NOMO-1 (cell line): ENCODE results near the gene COX18.

Experiments used
- DNase-seq, 2 experiments: peaks; one replicate each; lab custom pipeline; 2025; ENCODE audit not compliant: unreplicated experiment in 2 of 2; lab: John Stamatoyannopoulos, UW

COX18 gene

GRCh38 chr4:73069338-73070073 lies at the start of gene COX18:
TSS of gene COX18 (minus strand) at chr4:73069716. CDS start at chr4:73069649, 67 bp downstream.
- peak; percentile 93 to 95 for DNase-seq

GRCh38 chr4:73109493-73109892 lies 40.0 kb upstream of the COX18 start:
- no peak for DNase-seq

- no peak for DNase-seq
These were observed 35.2 kb upstream of the COX18 start for GRCh38 chr4:73104695-73105094.

DNA sequence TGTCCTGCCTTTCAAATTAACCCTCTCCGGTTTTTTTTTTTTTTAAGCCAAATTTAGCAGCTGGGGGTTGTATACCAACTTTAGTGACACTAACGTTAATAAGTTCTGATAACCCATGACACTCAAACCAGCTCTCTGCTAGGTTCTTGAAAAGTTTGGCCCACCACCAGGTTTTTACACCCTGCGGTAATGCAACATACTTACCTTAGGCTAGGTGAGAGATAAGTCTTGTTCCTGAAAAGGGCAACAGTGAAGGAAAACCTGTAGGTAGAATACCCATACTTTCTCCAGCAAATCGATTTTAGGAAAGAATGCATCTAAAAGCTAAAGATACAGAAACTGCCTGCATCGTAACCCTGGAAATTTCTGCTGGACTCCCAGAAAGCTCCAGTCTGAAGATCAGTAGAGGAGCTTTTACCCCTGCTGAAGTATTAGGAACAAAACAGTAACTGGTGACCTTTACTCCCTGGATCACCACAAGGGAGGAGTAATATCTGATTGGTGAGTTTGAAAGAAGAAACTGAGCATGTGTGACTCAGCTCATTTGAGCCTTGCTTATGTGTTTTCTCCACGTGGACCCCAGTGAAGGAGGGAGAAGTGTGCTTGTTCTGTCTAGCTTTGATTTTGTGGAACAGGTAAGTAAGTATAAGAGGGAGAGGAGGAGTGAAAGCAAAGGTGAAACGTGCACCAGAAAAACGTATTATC lies 34.4 kb upstream of the COX18 start:
- no peak for DNase-seq

- no peak for DNase-seq
These were observed 29.6 kb upstream of the COX18 start for GRCh38 chr4:73099143-73099542.

- no peak for DNase-seq
These were observed 29.2 kb upstream of the COX18 start for GRCh38 chr4:73098713-73099112.

DNA sequence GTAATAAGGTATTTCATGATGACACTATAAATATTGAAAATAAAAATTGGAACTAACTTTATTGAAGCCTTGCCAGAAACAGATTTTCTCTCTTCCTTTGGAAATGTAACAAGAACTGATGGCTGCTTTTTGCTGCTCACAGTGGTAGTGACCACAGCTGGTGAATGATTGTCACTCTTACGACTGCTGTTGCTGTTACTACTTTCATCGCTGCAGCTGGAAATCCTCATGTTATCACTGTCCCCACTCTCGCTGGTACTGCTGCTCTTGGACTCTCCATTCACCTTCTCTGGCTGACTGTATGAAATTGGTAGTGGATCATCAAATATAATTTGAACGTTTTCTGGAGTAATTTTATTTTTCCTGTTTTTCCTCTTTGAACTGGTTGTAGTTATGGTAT lies 28.5 kb upstream of the COX18 start:
- DNase-seq, result no peak

DNA sequence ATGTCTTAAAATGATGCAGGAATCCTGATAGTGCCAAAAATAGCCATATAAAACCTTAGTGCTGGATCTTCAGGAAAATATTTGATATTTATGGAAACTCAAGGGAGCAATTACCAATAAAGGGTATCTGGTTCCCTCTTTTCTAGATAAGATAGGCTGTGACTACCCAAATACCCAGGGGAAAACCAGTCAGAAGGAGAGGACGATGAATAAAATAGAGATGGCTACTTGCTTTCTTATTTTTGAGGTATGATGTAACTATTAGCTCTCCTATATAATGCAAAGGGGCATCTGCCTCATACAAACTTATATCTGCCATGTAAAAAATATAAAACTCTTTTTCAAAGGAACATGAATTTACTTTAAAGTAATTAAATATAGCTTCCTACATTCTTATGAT lies 23.4 kb upstream of the COX18 start:
- no peak for DNase-seq

GRCh38 chr4:73090738-73091137 lies 21.2 kb upstream of the COX18 start:
- no peak for DNase-seq

DNA sequence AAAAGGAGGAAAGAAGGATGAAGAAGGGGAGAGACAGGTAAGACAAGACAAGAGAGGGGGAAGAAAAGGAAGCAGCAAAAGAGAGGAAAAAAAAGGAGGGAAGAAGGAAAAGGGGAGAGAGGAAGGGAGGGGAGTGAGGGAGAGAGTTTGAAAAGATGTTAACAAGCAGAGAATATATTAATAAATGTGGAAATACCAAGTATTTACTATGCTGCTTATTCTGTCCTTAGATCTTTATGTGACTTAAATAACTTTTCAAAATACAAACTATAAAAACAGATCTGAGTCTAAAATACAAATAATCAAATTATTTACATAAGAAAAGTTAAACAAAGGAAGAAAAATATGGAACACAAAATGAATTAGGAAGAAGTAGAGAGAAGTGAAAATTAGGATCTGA lies 18.4 kb upstream of the COX18 start:
- no peak for DNase-seq

- DNase-seq, result no peak
These were observed 16.8 kb upstream of the COX18 start for GRCh38 chr4:73086095-73086868.

DNA sequence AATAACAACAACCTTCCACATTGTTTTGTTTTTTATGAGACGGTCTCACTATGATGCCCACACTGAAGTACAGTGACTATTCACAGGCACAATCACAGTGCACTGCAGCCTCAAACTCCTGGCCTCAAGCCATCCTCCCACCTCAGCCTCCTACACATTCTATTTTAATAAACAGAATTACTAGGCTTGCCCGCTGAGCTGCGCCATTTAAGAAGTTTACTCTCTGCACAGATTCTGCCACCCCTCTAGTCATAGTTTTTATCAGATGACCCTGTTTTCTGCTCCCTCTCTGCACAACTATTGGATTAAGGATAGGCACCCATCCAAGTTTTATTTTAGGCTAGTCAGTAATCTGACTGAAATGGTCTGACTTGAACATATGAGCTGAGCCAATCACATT lies 11.3 kb upstream of the COX18 start:
- no peak for DNase-seq

- DNase-seq, result no peak
These were observed 6.3 kb upstream of the COX18 start for GRCh38 chr4:73075832-73076231.

GRCh38 chr4:73070074-73070390 lies 516 bp upstream of the COX18 start:
- DNase-seq, result no peak

- DNase-seq, result peak in 1 of 2 experiments; percentile 67
These were observed 802 bp downstream of the COX18 start for GRCh38 chr4:73068491-73069337.

DNA sequence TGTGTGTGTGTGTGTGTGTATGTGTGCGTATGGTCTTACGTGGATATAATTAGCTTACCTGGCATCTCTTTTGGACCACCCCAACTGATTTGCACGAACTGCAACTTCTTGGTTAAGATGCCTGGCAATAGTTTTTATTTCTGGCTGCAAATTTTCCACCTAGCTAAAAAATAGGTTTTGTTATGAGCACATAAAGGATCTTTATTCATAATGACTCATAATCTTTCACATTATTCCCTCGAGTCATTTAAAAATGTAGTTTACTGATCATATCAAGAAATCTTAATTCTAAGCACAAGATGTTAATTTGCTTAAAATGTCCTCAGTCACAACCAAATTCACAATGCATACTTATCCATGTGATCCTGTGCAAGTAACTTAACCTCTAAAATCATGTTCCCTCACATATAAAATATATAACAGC lies 1.5 kb downstream of the COX18 start:
- peak in 1 of 2 experiments; percentile 54 for DNase-seq

DNA sequence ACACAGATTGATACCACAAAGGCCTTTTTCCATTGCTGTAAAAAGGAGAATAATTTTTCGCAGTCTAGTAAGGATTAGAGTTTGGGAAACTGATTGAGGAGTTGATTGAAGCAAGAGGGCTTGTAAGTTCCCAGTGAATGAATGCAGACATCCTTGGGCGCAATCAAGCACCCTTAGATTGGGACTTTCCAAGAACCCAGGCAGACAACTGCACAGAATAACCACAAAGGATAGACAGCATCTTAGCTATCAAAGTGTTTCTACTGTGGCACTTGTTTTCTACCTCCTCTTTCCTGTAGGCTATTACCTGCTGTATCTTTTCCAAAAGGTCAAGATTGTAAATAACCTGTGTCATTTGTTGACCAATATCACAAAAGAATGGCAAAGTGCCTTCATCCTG lies 2.6 kb downstream of the COX18 start:
- DNase-seq, result no peak

DNA sequence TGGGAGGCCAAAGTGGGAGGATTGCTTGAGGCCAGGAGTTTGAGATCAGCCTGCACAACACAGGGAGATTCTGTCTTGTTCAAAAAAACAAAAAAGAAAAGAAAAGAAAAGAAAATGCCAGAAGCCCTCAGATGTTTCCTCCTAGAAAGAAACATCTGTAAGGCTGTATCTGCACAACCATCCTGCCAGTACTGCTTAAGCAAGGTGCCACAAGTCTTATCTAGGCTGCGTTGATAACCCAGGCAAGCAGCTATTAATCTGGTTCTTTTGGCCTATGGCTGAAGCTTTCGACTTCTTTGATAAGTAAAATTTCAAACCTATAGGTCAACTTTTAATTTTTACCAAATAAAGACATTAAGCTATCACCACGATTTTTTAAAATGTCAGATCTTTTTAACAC lies 3.1 kb downstream of the COX18 start:
- DNase-seq, result no peak

DNA sequence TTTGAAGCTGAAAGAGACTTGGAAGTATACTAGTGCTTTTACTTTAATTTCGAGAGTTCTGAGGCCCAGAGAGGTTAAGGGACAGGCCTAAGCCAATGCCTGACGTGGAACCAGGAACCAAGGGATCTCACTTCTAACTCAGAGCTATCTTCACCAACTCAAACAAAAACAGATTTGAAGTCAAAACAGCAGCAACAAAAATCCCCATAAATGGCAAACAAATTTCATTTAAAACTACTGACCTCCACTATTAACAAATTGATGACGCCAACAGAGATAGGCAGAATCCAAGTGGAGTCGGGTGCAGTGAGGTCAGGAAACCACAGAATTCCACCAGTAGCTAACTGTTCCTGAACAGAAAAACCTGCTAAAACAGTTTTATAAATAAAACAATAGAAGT lies 5.0 kb downstream of the COX18 start:
- no peak for DNase-seq

DNA sequence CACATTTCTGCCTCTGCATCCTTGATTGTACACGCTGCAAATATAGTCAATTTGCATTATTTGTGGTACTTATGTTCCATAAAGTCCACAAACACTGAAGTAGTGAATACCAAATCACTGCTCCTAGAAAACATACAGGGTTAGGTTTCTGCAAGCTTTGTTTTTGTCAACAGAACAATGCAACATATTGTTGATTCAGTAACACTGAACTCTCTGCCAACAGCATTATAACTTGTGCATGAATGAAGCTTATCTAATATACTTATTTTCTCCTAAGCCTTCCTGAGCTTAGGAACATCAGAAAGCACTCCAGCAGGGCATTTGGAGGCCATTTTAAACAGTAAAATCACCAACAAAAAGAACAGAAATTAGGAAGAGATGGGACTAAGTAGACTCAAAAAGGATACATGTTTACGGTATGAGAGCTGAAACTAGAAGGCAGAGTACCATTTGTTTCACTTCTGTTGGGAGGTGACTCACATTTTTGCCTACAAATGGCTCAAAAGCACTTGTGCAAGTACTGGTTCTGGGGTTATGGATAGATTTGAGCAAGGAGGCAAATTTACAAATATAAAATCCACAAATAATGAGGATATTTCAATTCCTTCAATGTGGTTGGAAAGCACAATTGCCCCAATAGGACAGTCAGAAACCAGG lies 14.1 kb downstream of the COX18 start:
- no peak for DNase-seq
